Kidney epithelial cell (primary cell): ENCODE results near the gene FILIP1. TPM values are rescaled to one million over a fixed set of nuclear protein-coding genes. Genes with fewer than 3 reads are reported as not detected.

Source experiments
- DNase-seq: peaks from one replicate; pipeline ENCODE4 v3.0.0-alpha.2; 2010; ENCODE audit warnings: low read depth
- H3K27me3 ChIP-seq: 2 replicates; pipeline ENCODE4 v1.6.0; 2011; ENCODE audit warnings: low read length; ENCODE audit not compliant: control insufficient read depth, insufficient read depth
- H3K36me3 ChIP-seq: 2 replicates; pipeline ENCODE4 v1.5.1; 2011; ENCODE audit warnings: low read length; ENCODE audit not compliant: control insufficient read depth, insufficient read depth
- H3K4me3 ChIP-seq: 2 replicates; pipeline ENCODE4 v1.5.1; 2011; ENCODE audit warnings: low read depth, mild to moderate bottlenecking, control low read depth, low read length
- total RNA-seq: library from RNA; depleted of rRNA; stranded (reverse); fragments of >200 nt; gene quantifications from 2 replicates; pipeline ENCODE4 v1.2.3, GENCODE V29; 2015
- TF ChIP-seq, protein P1 (sequence below): IDR thresholded peaks from 2 replicates; pipeline ENCODE4 v1.5.1; 2011; ENCODE audit warnings: mild to moderate bottlenecking, moderate library complexity, low read length, control low read depth, inconsistent platforms; ENCODE audit not compliant: insufficient read depth, poor library complexity, severe bottlenecking

Gene FILIP1
- total RNA-seq, 1 donor from 2014 or later, result 0.04 TPM

DNA sequence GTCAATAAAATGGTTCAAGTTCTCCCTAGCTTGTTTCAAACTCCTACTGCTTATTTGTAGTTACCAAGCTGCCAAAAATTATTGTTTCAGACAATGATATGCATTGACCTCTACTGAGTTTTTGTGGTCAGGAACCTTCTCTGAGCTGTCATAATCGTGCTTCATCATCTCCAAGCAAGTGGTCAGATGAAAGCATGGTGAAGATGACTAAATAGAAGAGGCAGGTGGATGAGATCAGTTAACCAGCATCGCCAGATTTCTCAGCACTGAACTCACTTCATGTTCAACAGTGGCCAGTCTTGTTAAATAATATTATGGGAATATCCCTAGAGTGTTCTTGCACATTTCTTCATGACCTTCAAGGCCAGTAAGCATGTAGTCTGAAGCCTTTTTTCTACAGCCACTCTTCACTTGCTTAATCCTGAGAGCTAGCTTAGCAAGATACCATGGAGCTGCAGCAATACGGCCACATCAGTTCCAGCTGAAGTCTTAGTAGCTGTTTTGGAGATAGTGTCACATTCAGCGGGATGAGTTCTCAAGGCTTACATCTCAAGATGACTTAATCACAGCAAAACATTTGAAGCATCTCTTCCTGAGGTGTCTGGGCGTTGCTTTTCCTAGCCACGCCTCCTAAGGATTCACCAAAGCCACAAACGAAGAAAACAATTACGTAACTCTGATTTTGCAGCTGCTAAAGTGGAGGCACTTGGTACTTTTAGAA, 107.4 kb downstream of the FILIP1 start:
- no peaks in the 10 kb centered on the region for H3K27me3 ChIP-seq
- no peak overlapping the region for H3K4me3 ChIP-seq
- TF ChIP-seq, protein P1, sequence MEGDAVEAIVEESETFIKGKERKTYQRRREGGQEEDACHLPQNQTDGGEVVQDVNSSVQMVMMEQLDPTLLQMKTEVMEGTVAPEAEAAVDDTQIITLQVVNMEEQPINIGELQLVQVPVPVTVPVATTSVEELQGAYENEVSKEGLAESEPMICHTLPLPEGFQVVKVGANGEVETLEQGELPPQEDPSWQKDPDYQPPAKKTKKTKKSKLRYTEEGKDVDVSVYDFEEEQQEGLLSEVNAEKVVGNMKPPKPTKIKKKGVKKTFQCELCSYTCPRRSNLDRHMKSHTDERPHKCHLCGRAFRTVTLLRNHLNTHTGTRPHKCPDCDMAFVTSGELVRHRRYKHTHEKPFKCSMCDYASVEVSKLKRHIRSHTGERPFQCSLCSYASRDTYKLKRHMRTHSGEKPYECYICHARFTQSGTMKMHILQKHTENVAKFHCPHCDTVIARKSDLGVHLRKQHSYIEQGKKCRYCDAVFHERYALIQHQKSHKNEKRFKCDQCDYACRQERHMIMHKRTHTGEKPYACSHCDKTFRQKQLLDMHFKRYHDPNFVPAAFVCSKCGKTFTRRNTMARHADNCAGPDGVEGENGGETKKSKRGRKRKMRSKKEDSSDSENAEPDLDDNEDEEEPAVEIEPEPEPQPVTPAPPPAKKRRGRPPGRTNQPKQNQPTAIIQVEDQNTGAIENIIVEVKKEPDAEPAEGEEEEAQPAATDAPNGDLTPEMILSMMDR, result no peak
- H3K36me3 ChIP-seq, result no peaks in the 10 kb centered on the region
- no peak for DNase-seq

DNA sequence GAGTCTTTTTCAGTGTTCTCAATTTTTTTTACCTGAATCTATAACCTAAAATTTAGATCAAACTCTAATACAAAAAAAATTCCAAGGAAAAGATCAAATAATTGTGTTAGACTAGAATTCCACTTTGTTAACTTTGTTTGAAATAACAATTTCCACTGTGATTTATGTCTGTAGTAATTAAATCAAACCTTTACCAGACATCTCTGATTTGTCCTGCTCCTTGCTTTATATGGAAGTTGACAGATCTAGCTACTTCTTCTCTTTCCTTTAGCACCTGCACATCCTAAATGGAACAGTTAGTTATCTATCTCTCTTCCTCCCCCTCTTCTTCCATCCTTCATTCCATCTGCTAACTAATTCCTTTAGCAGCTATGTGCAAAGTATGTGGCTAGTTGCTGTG, 109.5 kb downstream of the FILIP1 start:
- no peak for DNase-seq
- Histone ChIP-seq H3K27me3 (no peaks in the 10 kb centered on the region), H3K4me3 (no peak overlapping the region), H3K36me3 (no peaks in the 10 kb centered on the region)
- TF ChIP-seq, protein P1, result no peak

GRCh38 chr6:75382634-75382900, 111.0 kb downstream of the FILIP1 start:
- TF ChIP-seq, protein P1, result no peak
- DNase-seq, result no peak
- Histone ChIP-seq H3K27me3 (no peaks in the 10 kb centered on the region), H3K4me3 (no peak overlapping the region), H3K36me3 (no peaks in the 10 kb centered on the region)

- no peak for DNase-seq
- H3K4me3 ChIP-seq, result no peak overlapping the region
- H3K27me3 ChIP-seq, result no peaks in the 10 kb centered on the region
- H3K36me3 ChIP-seq, result no peaks in the 10 kb centered on the region
- TF ChIP-seq, protein P1, result no peak
Observed at GRCh38 chr6:75381877-75382633, 111.5 kb downstream of the FILIP1 start.

GRCh38 chr6:75379536-75379935, 114.1 kb downstream of the FILIP1 start:
- Histone ChIP-seq H3K36me3 (no peaks in the 10 kb centered on the region), H3K27me3 (no peaks in the 10 kb centered on the region), H3K4me3 (no peak overlapping the region)
- DNase-seq, result no peak
- TF ChIP-seq, protein P1, result no peak
